Measurements from ENCODE around the gene SPATA6. TPM values are rescaled to one million over a fixed set of nuclear protein-coding genes. Genes with fewer than 3 reads are reported as not detected.
"Not testable (repeated sequence)": the region's sequence is repeated elsewhere in the genome, so short reads cannot be mapped to it uniquely, and the experiment has no call there.

SPATA6 gene
- total RNA-seq, 2 donors from 2014 or later, result 42.8 to 51.5 TPM

GRCh38 chr1:48332115-48332514 is 139.9 kb downstream of the SPATA6 start:
- Histone ChIP-seq H3K4me1 (ENCODE audit: control insufficient read depth, insufficient read depth, low read length) (no peaks in the 10 kb centered on the region), H3K27me3 (ENCODE audit: control insufficient read depth, insufficient read depth, low read length, poor library complexity, severe bottlenecking) (no peaks in the 10 kb centered on the region), H3K27ac (ENCODE audit: low read depth, low read length) (no peak overlapping the region), H3K4me3 (ENCODE audit: low read length) (no peak overlapping the region), H3K9ac (ENCODE audit: extremely low read depth, low read length, poor library complexity, severe bottlenecking) (no peak overlapping the region), H3K9me3 (ENCODE audit: control insufficient read depth, low read length) (peaks cover 24% of the 10 kb centered on the region), H3K36me3 (ENCODE audit: control insufficient read depth, insufficient read depth, low read length) (peaks cover 26% of the 10 kb centered on the region)
- H3K27me3 Mint-ChIP-seq (ENCODE audit: insufficient read depth), result no peaks in the 10 kb centered on the region
- WGBS, 2 experiments (ENCODE audit: insufficient coverage in 1 of 2, insufficient read length in 1 of 2), result 93% methylated on average over 2 of the region's 2 CpGs; no CpG with 5 or more reads in 1 of the 2 experiments
- no peak overlapping the region for H3K4me3 Mint-ChIP-seq
- H3K9me3 Mint-ChIP-seq, result peaks cover 6% of the 10 kb centered on the region
- DNase-seq, result no peak
- H3K27ac Mint-ChIP-seq, result no peak overlapping the region
- H3K4me1 Mint-ChIP-seq, result no peaks in the 10 kb centered on the region
- peaks cover 54% of the 10 kb centered on the region for H3K36me3 Mint-ChIP-seq (ENCODE audit: low read depth)
- TF ChIP-seq CTCF (conservative IDR thresholded peaks at IDR 0.05), result no peak

GRCh38 chr1:48329905-48330304 is 142.1 kb downstream of the SPATA6 start:
- Histone ChIP-seq H3K9me3 (ENCODE audit: control insufficient read depth, low read length) (peaks cover 28% of the 10 kb centered on the region), H3K9ac (ENCODE audit: extremely low read depth, low read length, poor library complexity, severe bottlenecking) (no peak overlapping the region), H3K36me3 (ENCODE audit: control insufficient read depth, insufficient read depth, low read length) (peaks cover 23% of the 10 kb centered on the region), H3K4me1 (ENCODE audit: control insufficient read depth, insufficient read depth, low read length) (no peaks in the 10 kb centered on the region), H3K27ac (ENCODE audit: low read depth, low read length) (no peak overlapping the region), H3K27me3 (ENCODE audit: control insufficient read depth, insufficient read depth, low read length, poor library complexity, severe bottlenecking) (no peaks in the 10 kb centered on the region), H3K4me3 (ENCODE audit: low read length) (no peak overlapping the region)
- WGBS, 2 experiments (ENCODE audit: insufficient coverage in 1 of 2, insufficient read length in 1 of 2), result 95% methylated on average over 2 of the region's 2 CpGs; no CpG with 5 or more reads in 1 of the 2 experiments
- TF ChIP-seq CTCF (conservative IDR thresholded peaks at IDR 0.05), result no peak
- Mint-ChIP-seq H3K27me3 (ENCODE audit: insufficient read depth) (no peaks in the 10 kb centered on the region), H3K36me3 (ENCODE audit: low read depth) (peaks cover 62% of the 10 kb centered on the region), H3K9me3 (peaks cover 17% of the 10 kb centered on the region), H3K27ac (no peak overlapping the region), H3K4me1 (no peaks in the 10 kb centered on the region), H3K4me3 (no peak overlapping the region)
- DNase-seq, result no peak

- H3K36me3 Mint-ChIP-seq (ENCODE audit: low read depth), result peaks cover 62% of the 10 kb centered on the region
- WGBS, 2 experiments (ENCODE audit: insufficient coverage in 1 of 2, insufficient read length in 1 of 2), result 78 to 89% methylated on average over 4 to 7 of the region's 7 CpGs
- peaks cover 23% of the 10 kb centered on the region for H3K36me3 ChIP-seq (ENCODE audit: control insufficient read depth, insufficient read depth, low read length)
- H3K4me3 ChIP-seq (ENCODE audit: low read length), result no peak overlapping the region
- no peaks in the 10 kb centered on the region for H3K4me1 Mint-ChIP-seq
- H3K9me3 ChIP-seq (ENCODE audit: control insufficient read depth, low read length), result peaks cover 31% of the 10 kb centered on the region
- H3K27me3 Mint-ChIP-seq (ENCODE audit: insufficient read depth), result no peaks in the 10 kb centered on the region
- no peak for TF ChIP-seq CTCF (conservative IDR thresholded peaks at IDR 0.05)
- H3K4me1 ChIP-seq (ENCODE audit: control insufficient read depth, insufficient read depth, low read length), result no peaks in the 10 kb centered on the region
- H3K9me3 Mint-ChIP-seq, result peaks cover 19% of the 10 kb centered on the region
- DNase-seq, result no peak
- no peaks in the 10 kb centered on the region for H3K27me3 ChIP-seq (ENCODE audit: control insufficient read depth, insufficient read depth, low read length, poor library complexity, severe bottlenecking)
- no peak overlapping the region for H3K4me3 Mint-ChIP-seq
- H3K9ac ChIP-seq (ENCODE audit: extremely low read depth, low read length, poor library complexity, severe bottlenecking), result no peak overlapping the region
- H3K27ac Mint-ChIP-seq, result no peak overlapping the region
- H3K27ac ChIP-seq (ENCODE audit: low read depth, low read length), result no peak overlapping the region
These were observed 142.5 kb downstream of the SPATA6 start for GRCh38 chr1:48329486-48329885.

- not testable (repeated sequence) for DNase-seq; H3K36me3 ChIP-seq (ENCODE audit: control insufficient read depth, insufficient read depth, low read length); H3K27ac ChIP-seq (ENCODE audit: low read depth, low read length); H3K27ac Mint-ChIP-seq; H3K4me1 ChIP-seq (ENCODE audit: control insufficient read depth, insufficient read depth, low read length); H3K4me3 Mint-ChIP-seq; H3K9ac ChIP-seq (ENCODE audit: extremely low read depth, low read length, poor library complexity, severe bottlenecking); H3K27me3 ChIP-seq (ENCODE audit: control insufficient read depth, insufficient read depth, low read length, poor library complexity, severe bottlenecking); H3K4me1 Mint-ChIP-seq; H3K27me3 Mint-ChIP-seq (ENCODE audit: insufficient read depth)
- Histone ChIP-seq H3K4me3 (ENCODE audit: low read length) (peak overlapping the region; percentile 29), H3K9me3 (ENCODE audit: control insufficient read depth, low read length) (peaks cover 16% of the 10 kb centered on the region)
- WGBS, 2 experiments (ENCODE audit: insufficient coverage in 1 of 2, insufficient read length in 1 of 2), result 94 to 95% methylated on average over 7 to 11 of the region's 11 CpGs
- peaks cover 59% of the 10 kb centered on the region for H3K36me3 Mint-ChIP-seq (ENCODE audit: low read depth)
- H3K9me3 Mint-ChIP-seq, result peaks cover 57% of the 10 kb centered on the region
These were observed 160.2 kb downstream of the SPATA6 start for GRCh38 chr1:48311829-48312228.

Data from endodermal cell (in vitro differentiated cells).